PC-3 (cell line): ENCODE measurements around the gene HSD3B7.

Source experiments
- CTCF ChIP-seq: fragments of 300-600 bp; sonication (generic); conservative IDR thresholded peaks from 2 replicates; pipeline ENCODE4 v1.5.1; 2017; ENCODE audit warnings: antibody characterized with exemption, low read depth, mild to moderate bottlenecking, low read length
- EZH2phosphoT487 ChIP-seq: fragments of 300-600 bp; sonication (generic); IDR thresholded peaks from 2 replicates; pipeline ENCODE4 v1.6.1; 2018; ENCODE audit warnings: mild to moderate bottlenecking, antibody characterized with exemption, low read length, borderline replicate concordance

DNA sequence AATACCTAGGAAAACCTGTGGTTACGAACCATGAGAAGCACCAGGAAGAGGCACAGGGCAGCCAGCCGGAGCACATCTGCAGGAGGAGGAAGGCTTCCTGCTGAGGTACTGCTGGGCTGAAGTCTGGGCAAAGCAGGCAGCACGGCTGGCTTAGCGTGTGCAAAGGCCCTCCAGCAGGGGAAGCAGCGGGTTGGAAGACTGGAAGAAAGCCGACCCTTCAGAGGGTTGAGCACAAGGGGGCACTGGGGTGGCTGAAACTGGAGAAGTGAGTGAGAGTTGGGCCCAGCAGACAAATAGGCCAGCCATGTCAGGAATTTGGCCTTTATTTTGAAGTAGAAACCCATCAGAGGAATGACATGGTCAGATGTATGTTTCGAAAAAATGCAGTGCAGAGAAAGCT lies 12.1 kb upstream of the HSD3B7 start:
- TF ChIP-seq CTCF (no peak), EZH2phosphoT487 (no peak)
